Thyroid gland (tissue), 4 donors: ENCODE data around the gene MAD1L1.

Source experiments
- POLR2A ChIP-seq, 2 donors: fragments of 450-650 bp; IDR thresholded peaks; one replicate each; pipeline ENCODE4 v1.6.1; 2017; ENCODE audit warnings: antibody characterized with exemption in 2 of 2, mild to moderate bottlenecking in 2 of 2, moderate library complexity in 1 of 2
- TF ChIP-seq, protein P1 (sequence below), 6 experiments: fragments of 200-600 bp in 3 of 6; fragments of 450-650 bp in 3 of 6; sonication (generic) in 3 of 6; IDR thresholded peaks; one replicate each; pipeline ENCODE4 v1.5.1; 2016 to 2019; ENCODE audit warnings: antibody characterized with exemption in 6 of 6, mild to moderate bottlenecking in 2 of 6, inconsistent platforms in 1 of 6, moderate library complexity in 1 of 6

- TF ChIP-seq, protein P1, sequence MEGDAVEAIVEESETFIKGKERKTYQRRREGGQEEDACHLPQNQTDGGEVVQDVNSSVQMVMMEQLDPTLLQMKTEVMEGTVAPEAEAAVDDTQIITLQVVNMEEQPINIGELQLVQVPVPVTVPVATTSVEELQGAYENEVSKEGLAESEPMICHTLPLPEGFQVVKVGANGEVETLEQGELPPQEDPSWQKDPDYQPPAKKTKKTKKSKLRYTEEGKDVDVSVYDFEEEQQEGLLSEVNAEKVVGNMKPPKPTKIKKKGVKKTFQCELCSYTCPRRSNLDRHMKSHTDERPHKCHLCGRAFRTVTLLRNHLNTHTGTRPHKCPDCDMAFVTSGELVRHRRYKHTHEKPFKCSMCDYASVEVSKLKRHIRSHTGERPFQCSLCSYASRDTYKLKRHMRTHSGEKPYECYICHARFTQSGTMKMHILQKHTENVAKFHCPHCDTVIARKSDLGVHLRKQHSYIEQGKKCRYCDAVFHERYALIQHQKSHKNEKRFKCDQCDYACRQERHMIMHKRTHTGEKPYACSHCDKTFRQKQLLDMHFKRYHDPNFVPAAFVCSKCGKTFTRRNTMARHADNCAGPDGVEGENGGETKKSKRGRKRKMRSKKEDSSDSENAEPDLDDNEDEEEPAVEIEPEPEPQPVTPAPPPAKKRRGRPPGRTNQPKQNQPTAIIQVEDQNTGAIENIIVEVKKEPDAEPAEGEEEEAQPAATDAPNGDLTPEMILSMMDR (IDR thresholded peaks at IDR 0.05): no peak
- no peak for TF ChIP-seq POLR2A (IDR thresholded peaks at IDR 0.05)
These were observed 187.0 kb downstream of the MAD1L1 start for GRCh38 chr7:2045559-2046405.
